Measurements from ENCODE around the gene TSPAN14.

Gene TSPAN14

DNA sequence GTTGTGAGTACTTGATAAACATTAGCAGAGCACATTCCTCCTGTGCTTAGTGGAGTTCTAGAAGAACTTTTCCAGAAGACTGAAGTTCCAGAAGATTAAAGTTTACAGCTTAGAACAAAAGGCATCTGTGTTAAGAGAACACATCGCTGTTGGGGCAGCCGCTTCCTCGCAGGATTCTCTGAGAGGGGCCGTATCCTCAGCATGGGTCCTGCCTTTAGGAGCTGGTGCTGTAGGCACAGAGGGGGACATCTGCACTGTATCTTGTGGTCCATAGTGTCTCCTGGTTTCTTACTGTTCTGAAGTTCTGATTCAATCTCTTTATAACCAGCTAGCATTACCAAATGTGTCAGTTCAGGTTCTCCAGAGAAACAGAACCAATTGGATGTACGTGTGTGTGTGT is 99.9 kb downstream of the TSPAN14 start:
- no peak for DNase-seq

DNA sequence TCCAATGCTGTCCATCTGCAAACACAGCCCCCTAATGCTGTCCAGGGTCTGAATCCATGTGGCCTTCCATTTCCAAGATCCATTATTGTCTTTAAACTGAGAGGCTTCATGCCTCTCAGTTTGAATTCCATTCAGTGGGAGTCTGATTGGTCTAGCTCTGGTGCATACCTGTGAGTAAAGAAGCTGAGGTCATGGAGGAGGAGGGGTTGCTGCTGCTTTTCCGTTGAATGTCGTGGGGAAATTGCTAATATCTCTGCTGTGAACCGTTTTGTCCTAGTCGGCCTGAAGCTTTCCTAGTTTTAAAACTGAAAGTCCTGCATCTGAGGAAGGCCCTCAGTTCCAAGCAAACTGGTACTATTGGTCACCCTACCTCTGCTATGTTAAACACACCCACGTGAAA is 101.3 kb downstream of the TSPAN14 start:
- DNase-seq = no peak

- no peak for DNase-seq
Observed at GRCh38 chr10:80561950-80562349, 107.8 kb downstream of the TSPAN14 start.

GRCh38 chr10:80567292-80567691 is 113.2 kb downstream of the TSPAN14 start:
- no peak for DNase-seq

DNA sequence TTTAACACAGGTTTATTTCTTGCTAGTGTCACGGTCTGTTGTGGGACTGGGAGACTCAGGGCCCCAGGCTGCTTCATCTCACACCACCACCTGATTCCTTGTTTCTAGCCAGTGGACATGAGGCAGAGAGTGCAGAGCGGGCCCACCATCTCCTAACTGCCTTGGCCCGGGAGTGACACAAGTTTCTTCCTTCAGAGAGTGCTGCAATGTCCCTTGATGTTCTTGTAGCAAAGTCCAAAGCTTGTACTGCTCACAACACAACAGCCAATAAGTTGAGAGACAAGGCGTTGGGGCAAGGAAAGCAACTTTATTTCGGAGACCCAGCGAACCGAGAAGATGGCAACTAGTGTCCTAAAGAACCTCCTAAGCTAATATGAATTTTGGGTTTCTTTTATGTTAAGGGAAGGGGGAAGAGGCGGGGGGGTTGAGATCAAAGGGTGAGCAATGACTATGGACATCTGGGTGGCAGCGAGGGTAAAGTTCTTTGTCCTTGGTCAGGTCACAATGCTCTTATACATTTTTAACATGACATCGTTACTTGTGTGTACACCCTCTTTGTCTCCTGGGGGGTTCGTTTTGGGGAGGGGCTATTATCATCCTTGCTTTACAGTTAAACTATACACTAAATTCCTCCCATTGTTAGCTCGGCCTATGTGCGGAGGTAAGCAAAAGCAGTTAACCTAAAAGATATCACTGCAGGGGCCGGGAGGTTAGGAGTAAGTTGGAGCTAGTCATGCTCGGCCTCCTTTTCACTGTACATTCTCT is 115.2 kb downstream of the TSPAN14 start:
- DNase-seq = no peak

GRCh38 chr10:80571352-80571751 is 117.2 kb downstream of the TSPAN14 start:
- no peak for DNase-seq

- no peak for DNase-seq
Observed at GRCh38 chr10:80579181-80579763, 125.2 kb downstream of the TSPAN14 start.

GRCh38 chr10:80579849-80580637 is 125.9 kb downstream of the TSPAN14 start:
- DNase-seq = no peak

- no peak for DNase-seq
Observed at GRCh38 chr10:80580638-80581468, 126.7 kb downstream of the TSPAN14 start.

- DNase-seq = no peak
Observed at GRCh38 chr10:80581469-80581835, 127.3 kb downstream of the TSPAN14 start.

GRCh38 chr10:80582286-80582960 is 128.3 kb downstream of the TSPAN14 start:
- no peak for DNase-seq

All from CD4-positive, alpha-beta T cell treated with Interleukin-21 for 1 hour (primary cell).